CD4-positive, alpha-beta T cell (primary cell): Measurements from ENCODE around the gene LMX1B. TPM values are rescaled to one million over a fixed set of nuclear protein-coding genes. Genes with fewer than 3 reads are reported as not detected.

ENCODE experiments used
- ATAC-seq: fragments of 200-7000 bp; cut with Tn5 transposase; one replicate; pipeline ENCODE4 v1.10.0; 2022; ENCODE audit warnings: mild to moderate bottlenecking; ENCODE audit not compliant: poor library complexity
- CTCF ChIA-PET: fragments of 350-600 bp; sonication (Branson Sonifier 250); formaldehyde crosslinking; loops from one replicate; lab custom pipeline; 2021; ENCODE audit warnings: antibody characterized with exemption, inconsistent platforms; lab: Charles Lee
- POLR2A ChIA-PET: fragments of 350-600 bp; sonication (Branson Sonifier 250); formaldehyde crosslinking; loops from one replicate; lab custom pipeline; 2021; ENCODE audit warnings: antibody characterized with exemption, inconsistent platforms; lab: Charles Lee
- DNase-seq, 14 experiments: peaks; one replicate each; pipeline ENCODE4 v3.0.0-alpha.2; 2013 to 2020; ENCODE audit warnings: mixed read lengths in 2 of 14
- H3K27ac ChIP-seq, 2 donors: one replicate each; pipeline versions ENCODE4 v1.5.1 to v1.7.0; 2013; ENCODE audit warnings: low read length in 2 of 2, low read depth in 1 of 2, mild to moderate bottlenecking in 1 of 2
- H3K27me3 ChIP-seq, 2 experiments: 1 replicate in 1 of 2; 2 replicates in 1 of 2; pipeline versions ENCODE4 v1.6.1 to v1.7.0; 2013; ENCODE audit warnings: low read length in 2 of 2, control low read depth in 1 of 2, mild to moderate bottlenecking in 1 of 2, moderate library complexity in 1 of 2; ENCODE audit not compliant: insufficient read depth in 2 of 2, control insufficient read depth in 1 of 2
- H3K36me3 ChIP-seq: one replicate; pipeline ENCODE4 v1.6.1; 2013; ENCODE audit warnings: low read length, control low read depth; ENCODE audit not compliant: insufficient read depth
- H3K4me1 ChIP-seq: one replicate; pipeline ENCODE4 v1.6.1; 2013; ENCODE audit warnings: low read length, control low read depth; ENCODE audit not compliant: insufficient read depth
- H3K4me3 ChIP-seq: one replicate; pipeline ENCODE4 v1.5.1; 2013; ENCODE audit warnings: mild to moderate bottlenecking, low read length, moderate library complexity
- H3K9me3 ChIP-seq, 2 experiments: 1 replicate in 1 of 2; 2 replicates in 1 of 2; pipeline versions ENCODE4 v1.6.1 to v1.7.0; 2013; ENCODE audit warnings: low read length in 2 of 2, mild to moderate bottlenecking in 2 of 2, control low read depth in 1 of 2, moderate library complexity in 1 of 2; ENCODE audit not compliant: control insufficient read depth in 1 of 2, insufficient read depth in 1 of 2
- H3K27ac Mint-ChIP-seq: one replicate; pipeline ENCODE4 v1.8.0; 2020; ENCODE audit warnings: mixed read lengths
- H3K27me3 Mint-ChIP-seq: one replicate; pipeline ENCODE4 v1.8.0; 2021; ENCODE audit warnings: mixed read lengths
- H3K36me3 Mint-ChIP-seq: one replicate; pipeline ENCODE4 v1.8.0; 2021; ENCODE audit warnings: low read depth, mixed read lengths
- H3K4me1 Mint-ChIP-seq: one replicate; pipeline ENCODE4 v1.8.0; 2021; ENCODE audit warnings: low read depth, mixed read lengths
- H3K4me3 Mint-ChIP-seq: one replicate; pipeline ENCODE4 v1.8.0; 2020; ENCODE audit warnings: mild to moderate bottlenecking, mixed read lengths
- H3K9me3 Mint-ChIP-seq: one replicate; pipeline ENCODE4 v1.8.0; 2020; ENCODE audit warnings: mixed read lengths
- intact Hi-C, 2 experiments: fragments of 100-400 bp; cut with DNase I in 1 of 2; cut with micrococcal nuclease in 1 of 2; formaldehyde crosslinking; loops; one replicate each; pipeline versions ENCODE4 v1.15.1 to v1.9.0; 2023 to 2025; cut with DNase I, micrococcal nuclease
- total RNA-seq, 174 experiments: library from RNA in 2 of 174; stranded (reverse) in 2 of 174; gene quantifications; one replicate each; pipeline ENCODE4 v1.2.3 and lab custom pipeline; 2021 to 2026
- TF ChIP-seq, protein P1 (sequence below): fragments of 200-600 bp; IDR thresholded peaks from one replicate; pipeline ENCODE4 v1.8.0; 2022; ENCODE audit warnings: antibody characterized with exemption, mild to moderate bottlenecking

LMX1B gene
- total RNA-seq, 2 experiments from 2014 or later, result not detected

GRCh38 chr9:126615245-126615790 lies 1.6 kb downstream of the LMX1B start:
- ChIA-PET POLR2A (interaction anchor here (0.6 kb wide), 1 partner anchor 227 kb away, joined by 3 read pairs; no protein-coding TSS in a partner anchor), CTCF (no interaction called here)
- H3K4me1 Mint-ChIP-seq, result peaks cover 32% of the 10 kb centered on the region
- peaks cover 33% of the 10 kb centered on the region for H3K4me1 ChIP-seq
- H3K27me3 ChIP-seq, result peaks cover 68 to 87% of the 10 kb centered on the region in 2 experiments
- H3K9me3 ChIP-seq, result peaks cover 0 to 21% of the 10 kb centered on the region in 2 experiments
- H3K27ac ChIP-seq, result no peak overlapping the region
- peaks cover 72% of the 10 kb centered on the region for H3K27me3 Mint-ChIP-seq
- TF ChIP-seq, protein P1, sequence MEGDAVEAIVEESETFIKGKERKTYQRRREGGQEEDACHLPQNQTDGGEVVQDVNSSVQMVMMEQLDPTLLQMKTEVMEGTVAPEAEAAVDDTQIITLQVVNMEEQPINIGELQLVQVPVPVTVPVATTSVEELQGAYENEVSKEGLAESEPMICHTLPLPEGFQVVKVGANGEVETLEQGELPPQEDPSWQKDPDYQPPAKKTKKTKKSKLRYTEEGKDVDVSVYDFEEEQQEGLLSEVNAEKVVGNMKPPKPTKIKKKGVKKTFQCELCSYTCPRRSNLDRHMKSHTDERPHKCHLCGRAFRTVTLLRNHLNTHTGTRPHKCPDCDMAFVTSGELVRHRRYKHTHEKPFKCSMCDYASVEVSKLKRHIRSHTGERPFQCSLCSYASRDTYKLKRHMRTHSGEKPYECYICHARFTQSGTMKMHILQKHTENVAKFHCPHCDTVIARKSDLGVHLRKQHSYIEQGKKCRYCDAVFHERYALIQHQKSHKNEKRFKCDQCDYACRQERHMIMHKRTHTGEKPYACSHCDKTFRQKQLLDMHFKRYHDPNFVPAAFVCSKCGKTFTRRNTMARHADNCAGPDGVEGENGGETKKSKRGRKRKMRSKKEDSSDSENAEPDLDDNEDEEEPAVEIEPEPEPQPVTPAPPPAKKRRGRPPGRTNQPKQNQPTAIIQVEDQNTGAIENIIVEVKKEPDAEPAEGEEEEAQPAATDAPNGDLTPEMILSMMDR, result no peak
- H3K27ac Mint-ChIP-seq, result no peak overlapping the region
- no peaks in the 10 kb centered on the region for H3K9me3 Mint-ChIP-seq
- H3K36me3 Mint-ChIP-seq, result no peaks in the 10 kb centered on the region
- DNase-seq, result peak in 5 of 14 experiments; percentile 17 to 60 (median 43)
- intact Hi-C loops, result loop anchor here in 1 of 2 experiments (10.0 kb wide), 1 partner anchor 79 kb away; no protein-coding TSS in a partner anchor
- no peak overlapping the region for H3K4me3 ChIP-seq
- ATAC-seq, result peak; percentile 50
- peak overlapping the region; percentile 20 for H3K4me3 Mint-ChIP-seq
- no peaks in the 10 kb centered on the region for H3K36me3 ChIP-seq

DNA sequence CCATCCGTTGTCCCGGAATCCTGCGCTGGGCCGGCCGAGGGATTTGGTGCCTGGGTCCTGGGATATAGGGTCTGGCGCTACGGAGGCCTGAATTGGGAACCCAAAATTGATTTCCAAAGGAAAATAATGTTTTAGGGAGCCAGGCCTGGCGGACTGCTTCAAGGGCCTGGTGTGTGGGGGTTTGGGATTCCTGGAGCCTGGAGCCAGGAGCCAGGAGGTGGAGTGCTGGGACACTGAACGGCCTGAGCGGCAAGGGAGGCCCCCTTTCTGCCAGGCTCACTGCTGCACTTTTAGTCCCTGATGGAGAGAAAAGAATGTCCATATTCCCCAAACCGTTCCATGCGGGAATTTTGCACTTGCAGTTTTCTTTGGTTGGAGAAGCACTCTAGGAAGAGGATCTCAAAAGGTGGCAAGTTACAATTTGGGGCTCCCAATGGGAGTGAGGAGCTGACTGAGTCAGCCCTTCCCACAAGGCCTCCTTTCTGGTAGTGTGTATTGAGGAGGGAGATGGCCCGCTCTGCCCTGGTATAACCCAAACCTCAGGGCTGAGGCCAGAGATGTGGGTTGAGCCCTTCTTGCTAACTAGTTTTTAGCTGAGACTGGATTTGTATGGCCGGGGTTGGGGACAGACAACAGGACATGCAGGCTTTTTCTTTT lies 2.2 kb downstream of the LMX1B start:
- Mint-ChIP-seq H3K4me3 (peak overlapping the region; percentile 20), H3K27me3 (peaks cover 74% of the 10 kb centered on the region), H3K9me3 (no peaks in the 10 kb centered on the region), H3K4me1 (peaks cover 32% of the 10 kb centered on the region), H3K36me3 (no peaks in the 10 kb centered on the region), H3K27ac (no peak overlapping the region)
- no peak for ATAC-seq
- TF ChIP-seq, protein P1, result no peak
- intact Hi-C loops, result loop anchor here in 1 of 2 experiments (10.0 kb wide), 1 partner anchor 79 kb away; no protein-coding TSS in a partner anchor
- DNase-seq, result no peak
- ChIA-PET POLR2A (no interaction called here), CTCF (no interaction called here)
- Histone ChIP-seq H3K9me3 (peaks cover 0 to 21% of the 10 kb centered on the region in 2 experiments), H3K27ac (no peak overlapping the region), H3K4me3 (no peak overlapping the region), H3K36me3 (no peaks in the 10 kb centered on the region), H3K4me1 (peaks cover 33% of the 10 kb centered on the region), H3K27me3 (peaks cover 67 to 88% of the 10 kb centered on the region in 2 experiments)

DNA sequence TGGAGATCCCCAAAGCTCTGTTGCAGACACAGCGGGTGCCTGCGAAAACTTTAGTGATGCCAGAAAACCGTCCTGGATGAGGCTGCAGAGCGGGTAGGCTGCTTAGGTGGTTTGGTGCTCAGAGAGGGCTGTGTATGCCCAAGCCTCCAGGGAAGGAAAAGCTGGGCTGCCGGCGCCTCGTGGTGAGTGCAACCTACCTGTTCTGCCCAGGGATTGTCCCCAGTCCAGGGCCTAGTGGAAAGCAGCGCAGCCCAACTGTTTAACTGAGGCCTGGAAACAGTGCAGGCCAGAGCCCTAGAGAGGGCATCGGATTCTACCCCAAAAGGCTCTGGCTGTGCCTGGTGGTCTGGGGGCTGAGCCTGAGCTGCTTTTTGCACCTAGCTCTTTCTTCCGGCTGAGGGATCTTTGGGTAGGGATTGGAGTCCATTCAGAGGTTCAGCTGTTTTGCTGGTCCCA lies 2.8 kb downstream of the LMX1B start:
- ChIA-PET POLR2A (no interaction called here), CTCF (no interaction called here)
- Histone ChIP-seq H3K9me3 (peaks cover 0 to 21% of the 10 kb centered on the region in 2 experiments), H3K27ac (no peak overlapping the region), H3K4me1 (peaks cover 28% of the 10 kb centered on the region), H3K4me3 (no peak overlapping the region), H3K36me3 (no peaks in the 10 kb centered on the region), H3K27me3 (peaks cover 68 to 87% of the 10 kb centered on the region in 2 experiments)
- TF ChIP-seq, protein P1, result no peak
- H3K4me1 Mint-ChIP-seq, result peaks cover 26% of the 10 kb centered on the region
- H3K27ac Mint-ChIP-seq, result no peak overlapping the region
- ATAC-seq, result no peak
- H3K9me3 Mint-ChIP-seq, result no peaks in the 10 kb centered on the region
- H3K27me3 Mint-ChIP-seq, result peaks cover 74% of the 10 kb centered on the region
- no peaks in the 10 kb centered on the region for H3K36me3 Mint-ChIP-seq
- intact Hi-C loops, result loop anchor here in 1 of 2 experiments (10.0 kb wide), 1 partner anchor 78 kb away; no protein-coding TSS in a partner anchor
- DNase-seq, result no peak
- no peak overlapping the region for H3K4me3 Mint-ChIP-seq
